ENCODE measurements around the gene DIS3L2.
"Not testable (repeated sequence)": the region's sequence is repeated elsewhere in the genome, so short reads cannot be mapped to it uniquely, and the experiment has no call there.

The DIS3L2 gene

GRCh38 chr2:232322560-232323327 is 361.2 kb downstream of the DIS3L2 start:
- DNase-seq (ENCODE audit: low spot score): no peak

- DNase-seq (ENCODE audit: low spot score): no peak
Measured at GRCh38 chr2:232323328-232323650, 361.8 kb downstream of the DIS3L2 start.

GRCh38 chr2:232323967-232324366 is 362.5 kb downstream of the DIS3L2 start:
- DNase-seq (ENCODE audit: low spot score): not testable (repeated sequence)

GRCh38 chr2:232324778-232325177 is 363.3 kb downstream of the DIS3L2 start:
- DNase-seq (ENCODE audit: low spot score): no peak

- peak; percentile 46 for DNase-seq (ENCODE audit: low spot score)
Measured at GRCh38 chr2:232325324-232326273, 364.1 kb downstream of the DIS3L2 start.

- DNase-seq (ENCODE audit: low spot score): not testable (repeated sequence)
Measured at GRCh38 chr2:232326274-232327104, 365.0 kb downstream of the DIS3L2 start.

GRCh38 chr2:232327105-232328031 is 365.9 kb downstream of the DIS3L2 start:
- peak; percentile 64 for DNase-seq (ENCODE audit: low spot score)

- no peak for DNase-seq (ENCODE audit: low spot score)
Measured at GRCh38 chr2:232328032-232328422, 366.5 kb downstream of the DIS3L2 start.

- no peak for DNase-seq (ENCODE audit: low spot score)
Measured at GRCh38 chr2:232328516-232329460, 367.3 kb downstream of the DIS3L2 start.

GRCh38 chr2:232329716-232330067 is 368.2 kb downstream of the DIS3L2 start:
- no peak for DNase-seq (ENCODE audit: low spot score)

- DNase-seq (ENCODE audit: low spot score): no peak
Measured at GRCh38 chr2:232330068-232330999, 368.8 kb downstream of the DIS3L2 start.

GRCh38 chr2:232331061-232331460 is 369.5 kb downstream of the DIS3L2 start:
- not testable (repeated sequence) for DNase-seq (ENCODE audit: low spot score)

GRCh38 chr2:232331641-232332040 is 370.1 kb downstream of the DIS3L2 start:
- DNase-seq (ENCODE audit: low spot score): not testable (repeated sequence)

- not testable (repeated sequence) for DNase-seq (ENCODE audit: low spot score)
Measured at GRCh38 chr2:232332244-232332939, 370.9 kb downstream of the DIS3L2 start.

- no peak for DNase-seq (ENCODE audit: low spot score)
Measured at GRCh38 chr2:232332940-232333259, 371.4 kb downstream of the DIS3L2 start.

- no peak for DNase-seq (ENCODE audit: low spot score)
Measured at GRCh38 chr2:232333361-232334135, 372.0 kb downstream of the DIS3L2 start.

- not testable (repeated sequence) for DNase-seq (ENCODE audit: low spot score)
Measured at GRCh38 chr2:232334136-232334884, 372.8 kb downstream of the DIS3L2 start.

Measured in hematopoietic multipotent progenitor cell treated with erythropoietin and hydrocortisone succinate and interleukin-3 and kit ligand, for 17 days (in vitro differentiated cells).